ENCODE measurements around the gene CDC25A. TPM values are rescaled to one million over a fixed set of nuclear protein-coding genes. Genes with fewer than 3 reads are reported as not detected.

CDC25A gene
- total RNA-seq, 1 experiment from 2014 or later: 19.6 TPM

GRCh38 chr3:48156163-48156562, 32.1 kb downstream of the CDC25A start:
- BruUV-seq (replicated peaks): no TSS peak
- DNase-seq (ENCODE audit: low read depth, low spot score): no peak

GRCh38 chr3:48155122-48155521, 33.1 kb downstream of the CDC25A start:
- ChIA-PET CTCF (interaction anchor here (1.1 kb wide), 1 partner anchor 318 kb away, joined by 4 read pairs; no protein-coding TSS in a partner anchor), RAD21 (ENCODE audit: low non-redundant PET in 1 of 2, low total read pairs in 2 of 2, uncharacterized antibody in 2 of 2, unreplicated experiment in 2 of 2) (interaction anchor here in 1 of 2 experiments (0.7 kb wide), 1 partner anchor 76 kb away, joined by 3 read pairs; no protein-coding TSS in a partner anchor), POLR2A (no interaction called here)
- no peaks in the 10 kb centered on the region for H3K79me2 ChIP-seq (ENCODE audit: insufficient read depth, low read length)
- peaks cover 7 to 16% of the 10 kb centered on the region in 2 experiments; a peak in 3 of 4 replicates for H3K36me3 ChIP-seq (ENCODE audit: control insufficient read depth in 1 of 2, insufficient read depth in 2 of 2, low read length in 2 of 2)
- H3K4me3 ChIP-seq (replicated peaks in 1 of 2; ENCODE audit: low read depth in 1 of 2, low read length in 2 of 2): no peak overlapping the region
- H3K4me2 ChIP-seq (ENCODE audit: low read length): peak overlapping the region; percentile 42
- BruUV-seq (replicated peaks): no TSS peak
- H3K27me3 ChIP-seq (ENCODE audit: insufficient read depth, low read length): no peaks in the 10 kb centered on the region
- DNase-seq (ENCODE audit: low read depth, low spot score): peak; percentile 69
- ATAC-seq: peak; percentile 40
- H3K27ac ChIP-seq (ENCODE audit: low read depth, low read length): peak overlapping the region; percentile 61
- peaks cover 36 to 63% of the 10 kb centered on the region in 2 experiments for H3K4me1 ChIP-seq (ENCODE audit: control insufficient read depth in 1 of 2, insufficient read depth in 2 of 2, low read length in 2 of 2)
- no peaks in the 10 kb centered on the region for H3K9me2 ChIP-seq (ENCODE audit: insufficient read depth)
- intact Hi-C loops (cut with micrococcal nuclease): no loop called here
- TF ChIP-seq ATF3 (IDR thresholded peaks at IDR 0.05) (no peak), EGR1 (IDR thresholded peaks at IDR 0.05; ENCODE audit: low read depth) (0 out of 2 replicates have a peak, but pooled peaks have one; percentile 16), ZNF274 (IDR thresholded peaks at IDR 0.05; ENCODE audit: low read depth, low read length) (no peak), CEBPB (IDR thresholded peaks at IDR 0.05; ENCODE audit: low read depth) (peak; percentile 40; the same call in 1 of the 2 replicates), RAD21 (IDR thresholded peaks at IDR 0.05; ENCODE audit: low read depth) (peak; percentile 22; the same call in 1 of the 2 replicates), SP1 (IDR thresholded peaks at IDR 0.05; ENCODE audit: low read depth) (peak; percentile 70), CBX3 (IDR thresholded peaks at IDR 0.05; ENCODE audit: low read depth) (peak; percentile 64), JUND (IDR thresholded peaks at IDR 0.05) (peak; percentile 71), POLR2A (IDR thresholded peaks at IDR 0.05; ENCODE audit: borderline replicate concordance, extremely low read depth, insufficient read depth, insufficient read length) (no peak), MAX (IDR thresholded peaks at IDR 0.05) (peak; percentile 53; the same call in 1 of the 2 replicates), ELF1 (IDR thresholded peaks at IDR 0.05; ENCODE audit: borderline replicate concordance, low read depth) (no peak), SIN3A (IDR thresholded peaks at IDR 0.05; ENCODE audit: low read depth) (peak; percentile 36; the same call in 1 of the 2 replicates), FOSL1 (IDR thresholded peaks at IDR 0.05; ENCODE audit: low read depth) (peak; percentile 94), ZBTB33 (IDR thresholded peaks at IDR 0.05; ENCODE audit: extremely low read depth, insufficient replicate concordance, low read length) (no peak), EZH2phosphoT487 (IDR thresholded peaks at IDR 0.05; ENCODE audit: borderline replicate concordance) (no peak), YY1 (IDR thresholded peaks at IDR 0.05; ENCODE audit: extremely low read depth, insufficient replicate concordance, low read depth, low read length) (no peak)
- H2AFZ ChIP-seq (ENCODE audit: low read depth, low read length, poor library complexity, severe bottlenecking): no peak overlapping the region
- no peaks in the 10 kb centered on the region; the same call in 1 of the 2 replicates for H4K20me1 ChIP-seq (ENCODE audit: insufficient read depth)
- no peak overlapping the region for H3K9ac ChIP-seq (ENCODE audit: low read length)
- no peaks in the 10 kb centered on the region for H3K9me3 ChIP-seq (ENCODE audit: control insufficient read depth in 1 of 2, insufficient read depth in 1 of 2, low read depth in 1 of 2, low read length in 2 of 2)

More at GRCh38 chr3:48156163-48156562, 32.1 kb downstream of the CDC25A start:
- ChIA-PET POLR2A (no interaction called here), CTCF (interaction anchor here (1.1 kb wide), 1 partner anchor 319 kb away, joined by 4 read pairs; no protein-coding TSS in a partner anchor), RAD21 (ENCODE audit: low non-redundant PET in 1 of 2, low total read pairs in 2 of 2, uncharacterized antibody in 2 of 2, unreplicated experiment in 2 of 2) (no interaction called here)
- Histone ChIP-seq H3K4me2 (ENCODE audit: low read length) (peak overlapping the region; percentile 16), H4K20me1 (ENCODE audit: insufficient read depth) (no peaks in the 10 kb centered on the region; the same call in 1 of the 2 replicates), H3K9ac (ENCODE audit: low read length) (0 out of 2 replicates have a peak overlapping the region, but pooled peaks have one; percentile 10), H2AFZ (ENCODE audit: low read depth, low read length, poor library complexity, severe bottlenecking) (no peak overlapping the region), H3K9me3 (ENCODE audit: control insufficient read depth in 1 of 2, insufficient read depth in 1 of 2, low read depth in 1 of 2, low read length in 2 of 2) (no peaks in the 10 kb centered on the region), H3K4me1 (ENCODE audit: control insufficient read depth in 1 of 2, insufficient read depth in 2 of 2, low read length in 2 of 2) (peaks cover 36 to 63% of the 10 kb centered on the region in 2 experiments), H3K4me3 (replicated peaks in 1 of 2; ENCODE audit: low read depth in 1 of 2, low read length in 2 of 2) (no peak overlapping the region), H3K27ac (ENCODE audit: low read depth, low read length) (no peak overlapping the region), H3K9me2 (ENCODE audit: insufficient read depth) (no peaks in the 10 kb centered on the region), H3K36me3 (ENCODE audit: control insufficient read depth in 1 of 2, insufficient read depth in 2 of 2, low read length in 2 of 2) (peaks cover 9 to 25% of the 10 kb centered on the region in 2 experiments; a peak in 3 of 4 replicates), H3K79me2 (ENCODE audit: insufficient read depth, low read length) (no peaks in the 10 kb centered on the region), H3K27me3 (ENCODE audit: insufficient read depth, low read length) (no peaks in the 10 kb centered on the region)
- TF ChIP-seq EZH2phosphoT487 (IDR thresholded peaks at IDR 0.05; ENCODE audit: borderline replicate concordance) (no peak), YY1 (IDR thresholded peaks at IDR 0.05; ENCODE audit: extremely low read depth, insufficient replicate concordance, low read depth, low read length) (no peak), SP1 (IDR thresholded peaks at IDR 0.05; ENCODE audit: low read depth) (no peak), JUND (IDR thresholded peaks at IDR 0.05) (no peak), CEBPB (IDR thresholded peaks at IDR 0.05; ENCODE audit: low read depth) (no peak), FOSL1 (IDR thresholded peaks at IDR 0.05; ENCODE audit: low read depth) (no peak), RAD21 (IDR thresholded peaks at IDR 0.05; ENCODE audit: low read depth) (no peak), POLR2AphosphoS5 (IDR thresholded peaks at IDR 0.05; ENCODE audit: low read depth, low read length) (no peak), ELF1 (IDR thresholded peaks at IDR 0.05; ENCODE audit: borderline replicate concordance, low read depth) (no peak), ZFX (IDR thresholded peaks at IDR 0.05) (no peak), SIN3A (IDR thresholded peaks at IDR 0.05; ENCODE audit: low read depth) (no peak)
- no peak for ATAC-seq
- intact Hi-C loops (cut with micrococcal nuclease): no loop called here

All from HCT116 (cell line).